ENCODE measurements around the gene SNRNP40. TPM values are rescaled to one million over a fixed set of nuclear protein-coding genes. Genes with fewer than 3 reads are reported as not detected.

Gene SNRNP40
- total and polyA plus RNA-seq, 10 of the 15 experiments (the other 5 are each of a cell fraction or from before 2014, with no cell fraction given), result 34.9 to 212 (median 115) TPM

DNA sequence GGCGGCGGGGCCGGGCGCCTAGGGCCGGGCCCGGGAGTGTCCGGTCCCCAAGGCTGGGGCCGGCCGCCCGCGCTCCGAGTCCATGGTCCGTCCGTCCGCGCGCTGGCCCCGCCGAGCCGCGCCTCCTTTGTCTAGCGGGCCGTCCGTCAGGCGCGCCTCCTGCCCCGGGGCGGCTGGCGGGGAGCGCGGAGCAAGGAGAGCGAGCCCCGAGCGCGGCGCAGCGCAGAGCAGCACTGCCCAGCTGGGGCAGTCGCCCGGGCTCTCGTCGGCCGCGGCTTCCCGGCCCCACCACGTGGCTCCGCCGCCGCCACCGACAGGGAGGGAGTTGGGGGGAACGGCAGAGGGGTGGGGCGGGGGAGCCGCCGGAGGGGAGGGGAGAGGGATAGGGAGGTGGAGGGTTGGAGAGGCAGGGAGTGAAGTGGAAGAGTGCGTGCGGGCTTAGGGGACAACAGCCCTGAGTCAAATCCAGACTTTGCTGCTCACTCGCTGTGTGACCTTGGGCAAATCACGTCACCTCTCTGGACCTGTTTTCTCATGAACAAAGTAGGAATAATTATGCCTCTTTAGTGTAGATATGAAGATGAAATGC is 56.8 kb downstream of the SNRNP40 start, which contains the start of gene NKAIN1:
TSS of gene NKAIN1 (minus strand) at position 235 of the 589 bp plus-strand sequence. CDS start 340 bp downstream, outside the sequence.
- ChIA-PET SMC1A (ENCODE audit: uncharacterized antibody, unreplicated experiment) (no interaction called here), RAD21 (ENCODE audit: unreplicated experiment) (no interaction called here), POLR2A (no interaction called here), CTCF (no interaction called here)
- Histone ChIP-seq H4K20me1 (ENCODE audit: control insufficient read depth, insufficient read depth) (no peaks in the 10 kb centered on the region), H3K27ac (ENCODE audit: control insufficient read depth, insufficient read depth) (no peak within 1 kb of the TSS), H2AFZ (ENCODE audit: control insufficient read depth, low read depth, low read length) (no peak within 1 kb of the TSS), H3K4me3 (no peak within 1 kb of the TSS), H3K9me3 (replicated peaks; ENCODE audit: control insufficient read depth, insufficient read depth, low read length) (no peaks in the 10 kb centered on the region), H3K9ac (ENCODE audit: control insufficient read depth, insufficient read depth, low read length) (no peak within 1 kb of the TSS), H3K4me1 (ENCODE audit: control insufficient read depth, insufficient read depth, low read length) (no peaks in the 10 kb centered on the region), H3K4me2 (ENCODE audit: control insufficient read depth, insufficient read depth) (no peak within 1 kb of the TSS), H3K79me2 (ENCODE audit: control insufficient read depth, insufficient read depth, low read length) (no peaks in the 10 kb centered on the region), H3K36me3 (ENCODE audit: control insufficient read depth in 2 of 2, insufficient read depth in 2 of 2, low read length in 1 of 2) (no peaks in the 10 kb centered on the region), H3K27me3 (replicated peaks in 1 of 2; ENCODE audit: control insufficient read depth in 2 of 2, insufficient read depth in 2 of 2, low read length in 1 of 2) (peaks cover 5 to 8% of the 10 kb centered on the region in 2 experiments)
- ATAC-seq, result no peak
- FAIRE-seq, result no peak
- DNase-seq (ENCODE audit: low read depth, low spot score), result no peak
- BruUV-seq (replicated peaks), result no TSS peak
- intact Hi-C loops (cut with micrococcal nuclease; ENCODE audit: unreplicated experiment), result no loop called here
- in situ Hi-C loops (cut with MboI), result no loop called here
- 3% methylated on average over 12 of the region's 57 CpGs for WGBS (ENCODE audit: insufficient coverage, insufficient replicate concordance, low lambda C conversion rate, missing lambda C conversion rate)
- no peak for TF ChIP-seq ZZZ3 (IDR thresholded peaks at IDR 0.05; ENCODE audit: control insufficient read depth, insufficient read length, low read depth)
- no peak for TF ChIP-seq PAX8 (IDR thresholded peaks at IDR 0.05)
- TF ChIP-seq SUZ12 (IDR thresholded peaks at IDR 0.05; ENCODE audit: unreplicated experiment), result peak; percentile 61
- TF ChIP-seq, protein P1, sequence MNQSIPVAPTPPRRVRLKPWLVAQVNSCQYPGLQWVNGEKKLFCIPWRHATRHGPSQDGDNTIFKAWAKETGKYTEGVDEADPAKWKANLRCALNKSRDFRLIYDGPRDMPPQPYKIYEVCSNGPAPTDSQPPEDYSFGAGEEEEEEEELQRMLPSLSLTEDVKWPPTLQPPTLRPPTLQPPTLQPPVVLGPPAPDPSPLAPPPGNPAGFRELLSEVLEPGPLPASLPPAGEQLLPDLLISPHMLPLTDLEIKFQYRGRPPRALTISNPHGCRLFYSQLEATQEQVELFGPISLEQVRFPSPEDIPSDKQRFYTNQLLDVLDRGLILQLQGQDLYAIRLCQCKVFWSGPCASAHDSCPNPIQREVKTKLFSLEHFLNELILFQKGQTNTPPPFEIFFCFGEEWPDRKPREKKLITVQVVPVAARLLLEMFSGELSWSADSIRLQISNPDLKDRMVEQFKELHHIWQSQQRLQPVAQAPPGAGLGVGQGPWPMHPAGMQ (IDR thresholded peaks at IDR 0.05; ENCODE audit: borderline replicate concordance), result no peak
- no peak for TF ChIP-seq SMAD1 (IDR thresholded peaks at IDR 0.05; ENCODE audit: low read depth, partially characterized antibody)

Data from GM12878 (cell line).